Measurements from ENCODE around the gene MAP2K5. TPM values are rescaled to one million over a fixed set of nuclear protein-coding genes. Genes with fewer than 3 reads are reported as not detected.

The MAP2K5 gene
- total RNA-seq, 1 experiment from 2014 or later: 15.0 TPM

- Histone ChIP-seq H3K79me1 (ENCODE audit: insufficient read depth, low read depth, low read length, poor library complexity, severe bottlenecking) (no peaks in the 10 kb centered on the region), H3K23me2 (ENCODE audit: insufficient read length, low read depth, low read length, poor library complexity, severe bottlenecking) (no peaks in the 10 kb centered on the region), H3K79me2 (ENCODE audit: insufficient read depth, low read length) (no peaks in the 10 kb centered on the region), H4K8ac (replicated peaks; ENCODE audit: insufficient read length, low read depth, low read length) (no peak overlapping the region), H3K56ac (ENCODE audit: insufficient read length, low read depth, low read length) (no peak overlapping the region), H3K23ac (ENCODE audit: insufficient read length, low read depth, low read length) (no peak overlapping the region), H3K9ac (ENCODE audit: extremely low read depth, insufficient read length, low read length) (no peak overlapping the region), H4K5ac (ENCODE audit: insufficient read length, low read depth, low read length) (no peak overlapping the region), H3K27me3 (ENCODE audit: insufficient read depth, low read length) (no peaks in the 10 kb centered on the region), H2BK20ac (ENCODE audit: low read depth, low read length, poor library complexity, severe bottlenecking) (no peak overlapping the region), H3T11ph (ENCODE audit: low read length) (no peak overlapping the region), H2AK5ac (ENCODE audit: insufficient read length, low read length) (no peak overlapping the region), H3K4me2 (ENCODE audit: insufficient read depth, insufficient read length, low read length) (no peak overlapping the region), H2BK15ac (ENCODE audit: low read depth, low read length) (no peak overlapping the region), H3K18ac (ENCODE audit: insufficient read length, low read depth, low read length) (no peak overlapping the region), H3K14ac (ENCODE audit: insufficient read depth, low read length) (no peak overlapping the region), H2BK12ac (ENCODE audit: insufficient read length, low read depth, low read length) (no peak overlapping the region), H4K91ac (ENCODE audit: insufficient read length, low read depth, low read length) (no peak overlapping the region), H3K4me1 (ENCODE audit: insufficient read depth, low read length) (no peaks in the 10 kb centered on the region; the same call in 1 of the 2 replicates), H2BK5ac (ENCODE audit: insufficient read length, low read length) (no peak overlapping the region), H2BK120ac (ENCODE audit: low read depth, low read length, poor library complexity, severe bottlenecking) (no peak overlapping the region), H2AFZ (ENCODE audit: low read length) (no peak overlapping the region), H3K27ac (ENCODE audit: insufficient read length, low read depth, low read length) (no peak overlapping the region), H4K20me1 (ENCODE audit: control insufficient read depth, insufficient read depth, insufficient read length) (no peaks in the 10 kb centered on the region), H3K4ac (ENCODE audit: low read depth, low read length) (no peak overlapping the region), H3K9me3 (ENCODE audit: control insufficient read depth, low read depth, low read length) (no peaks in the 10 kb centered on the region)
- H3K27me3 Mint-ChIP-seq (ENCODE audit: low read depth): peaks cover 1% of the 10 kb centered on the region; the same call in 1 of the 2 replicates
- no peak for TF ChIP-seq CTCF (conservative IDR thresholded peaks at IDR 0.05)
- no CpG with 5 or more reads among the region's 7 CpGs for WGBS (ENCODE audit: extremely low coverage, insufficient read length, low lambda C conversion rate)
- H3K4me1 Mint-ChIP-seq: peaks cover 41 to 54% of the 10 kb centered on the region in 2 experiments
- H3K36me3 Mint-ChIP-seq (ENCODE audit: insufficient read depth in 1 of 3, low read depth in 3 of 3): no peaks in the 10 kb centered on the region
- no peak for DNase-seq
- H3K9me3 Mint-ChIP-seq: no peaks in the 10 kb centered on the region
- no peak overlapping the region for H3K4me3 Mint-ChIP-seq
- peak overlapping the region in 1 of 3 experiments; percentile 13; a peak in 2 of 7 replicates for H3K27ac Mint-ChIP-seq
Observed at GRCh38 chr15:67783303-67783702, 240.8 kb downstream of the MAP2K5 start.
